A549 (cell line): ENCODE results near the gene ZNRF4.
"Not testable (repeated sequence)": the region's sequence is repeated elsewhere in the genome, so short reads cannot be mapped to it uniquely, and the experiment has no call there.

Experiments used
- BHLHE40 ChIP-seq: IDR thresholded peaks from 2 replicates; pipeline ENCODE4 v1.6.1; 2012; ENCODE audit warnings: low read depth, low read length, inconsistent platforms
- CBX2 ChIP-seq: fragments of 200-600 bp; sonication (generic); IDR thresholded peaks from 2 replicates; pipeline ENCODE4 v1.6.1; 2016; ENCODE audit warnings: low read depth, mild to moderate bottlenecking, borderline replicate concordance
- CTCF ChIP-seq: fragments of >200 bp; sonication (Bioruptor Twin); formaldehyde crosslinking; IDR thresholded peaks from 3 replicates; pipeline ENCODE4 v1.5.1; 2016
- ELK1 ChIP-seq: fragments of 150-350 bp; IDR thresholded peaks from 2 replicates; pipeline ENCODE4 v1.6.1; 2014; ENCODE audit warnings: low read depth, mild to moderate bottlenecking, low read length
- KDM1A ChIP-seq: fragments of 200-600 bp; sonication (generic); IDR thresholded peaks from 2 replicates; pipeline ENCODE4 v1.6.1; 2016; ENCODE audit warnings: low read depth, mild to moderate bottlenecking
- POLR2A ChIP-seq: IDR thresholded peaks from 2 replicates; pipeline ENCODE4 v1.6.1; 2012; ENCODE audit warnings: mild to moderate bottlenecking, low read length
- POLR2AphosphoS2 ChIP-seq: conservative IDR thresholded peaks from 2 replicates; pipeline ENCODE4 v1.6.1; 2012; ENCODE audit warnings: low read length, improper control_type of control experiment, inconsistent platforms
- RCOR1 ChIP-seq: fragments of 150-350 bp; IDR thresholded peaks from 2 replicates; pipeline ENCODE4 v1.6.1; 2014; ENCODE audit warnings: antibody characterized with exemption, low read length, low read depth
- RNF2 ChIP-seq: fragments of 200-600 bp; sonication (generic); IDR thresholded peaks from 2 replicates; pipeline ENCODE4 v1.6.1; 2016; ENCODE audit warnings: low read depth, mild to moderate bottlenecking, antibody characterized with exemption, moderate library complexity, borderline replicate concordance
- SMC3 ChIP-seq: fragments of >200 bp; sonication (Bioruptor Twin); formaldehyde crosslinking; IDR thresholded peaks from 3 replicates; pipeline ENCODE4 v1.6.1; 2018; ENCODE audit warnings: inconsistent platforms
- TF ChIP-seq, protein P1 (sequence below): IDR thresholded peaks from 2 replicates; pipeline ENCODE4 v1.6.1; 2012

GRCh38 chr19:5406198-5406597, 49.0 kb upstream of the ZNRF4 start:
- TF ChIP-seq ELK1, POLR2A, KDM1A, SMC3, CTCF, RCOR1, BHLHE40, CBX2, POLR2AphosphoS2, RNF2: not testable (repeated sequence)
- TF ChIP-seq, protein P1, sequence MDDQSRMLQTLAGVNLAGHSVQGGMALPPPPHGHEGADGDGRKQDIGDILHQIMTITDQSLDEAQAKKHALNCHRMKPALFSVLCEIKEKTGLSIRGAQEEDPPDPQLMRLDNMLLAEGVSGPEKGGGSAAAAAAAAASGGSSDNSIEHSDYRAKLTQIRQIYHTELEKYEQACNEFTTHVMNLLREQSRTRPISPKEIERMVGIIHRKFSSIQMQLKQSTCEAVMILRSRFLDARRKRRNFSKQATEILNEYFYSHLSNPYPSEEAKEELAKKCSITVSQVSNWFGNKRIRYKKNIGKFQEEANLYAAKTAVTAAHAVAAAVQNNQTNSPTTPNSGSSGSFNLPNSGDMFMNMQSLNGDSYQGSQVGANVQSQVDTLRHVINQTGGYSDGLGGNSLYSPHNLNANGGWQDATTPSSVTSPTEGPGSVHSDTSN: not testable (repeated sequence)
